A673 (cell line): ENCODE data around the gene PCDHAC2.

ENCODE experiments used
- EZH2 ChIP-seq: fragments of 200-600 bp; sonication (generic); IDR thresholded peaks from 2 replicates; pipeline ENCODE4 v1.6.1; 2017; ENCODE audit warnings: borderline replicate concordance, low read depth, mild to moderate bottlenecking, mixed read lengths, antibody characterized with exemption, low read length; ENCODE audit not compliant: poor library complexity, severe bottlenecking
- TF ChIP-seq, protein P1 (sequence below): fragments of 300-800, 200-600 bp; sonication (generic); conservative IDR thresholded peaks from 2 replicates; pipeline ENCODE4 v1.5.1; 2017; ENCODE audit warnings: low read depth, mild to moderate bottlenecking, antibody characterized with exemption, low read length, moderate library complexity, mixed read lengths

DNA sequence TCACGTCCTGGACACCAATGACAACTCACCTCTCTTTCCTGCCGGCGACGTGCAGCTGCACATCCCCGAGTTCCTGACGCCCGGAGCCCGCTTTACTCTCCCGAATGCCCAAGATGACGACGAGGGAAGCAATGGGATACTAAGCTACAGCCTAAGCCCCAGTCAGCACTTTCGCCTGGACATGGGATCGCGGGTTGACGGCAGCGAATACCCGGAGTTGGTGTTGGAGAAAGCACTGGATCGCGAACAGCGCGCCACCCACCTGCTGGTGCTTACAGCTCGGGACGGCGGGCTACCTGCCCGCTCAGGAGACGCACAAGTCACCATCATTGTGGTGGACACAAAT is 39.1 kb upstream of the PCDHAC2 start:
- TF ChIP-seq, protein P1, sequence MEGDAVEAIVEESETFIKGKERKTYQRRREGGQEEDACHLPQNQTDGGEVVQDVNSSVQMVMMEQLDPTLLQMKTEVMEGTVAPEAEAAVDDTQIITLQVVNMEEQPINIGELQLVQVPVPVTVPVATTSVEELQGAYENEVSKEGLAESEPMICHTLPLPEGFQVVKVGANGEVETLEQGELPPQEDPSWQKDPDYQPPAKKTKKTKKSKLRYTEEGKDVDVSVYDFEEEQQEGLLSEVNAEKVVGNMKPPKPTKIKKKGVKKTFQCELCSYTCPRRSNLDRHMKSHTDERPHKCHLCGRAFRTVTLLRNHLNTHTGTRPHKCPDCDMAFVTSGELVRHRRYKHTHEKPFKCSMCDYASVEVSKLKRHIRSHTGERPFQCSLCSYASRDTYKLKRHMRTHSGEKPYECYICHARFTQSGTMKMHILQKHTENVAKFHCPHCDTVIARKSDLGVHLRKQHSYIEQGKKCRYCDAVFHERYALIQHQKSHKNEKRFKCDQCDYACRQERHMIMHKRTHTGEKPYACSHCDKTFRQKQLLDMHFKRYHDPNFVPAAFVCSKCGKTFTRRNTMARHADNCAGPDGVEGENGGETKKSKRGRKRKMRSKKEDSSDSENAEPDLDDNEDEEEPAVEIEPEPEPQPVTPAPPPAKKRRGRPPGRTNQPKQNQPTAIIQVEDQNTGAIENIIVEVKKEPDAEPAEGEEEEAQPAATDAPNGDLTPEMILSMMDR, result no peak
- no peak for TF ChIP-seq EZH2
